GM21723 (cell line): ENCODE data around the gene CD44.

ENCODE experiments used
- ATAC-seq: cut with Tn5 transposase; IDR thresholded peaks from one replicate; pipeline ENCODE4 v1.9.1; 2021; ENCODE audit warnings: mild to moderate bottlenecking, moderate library complexity; ENCODE audit not compliant: unreplicated experiment

CD44 gene

DNA sequence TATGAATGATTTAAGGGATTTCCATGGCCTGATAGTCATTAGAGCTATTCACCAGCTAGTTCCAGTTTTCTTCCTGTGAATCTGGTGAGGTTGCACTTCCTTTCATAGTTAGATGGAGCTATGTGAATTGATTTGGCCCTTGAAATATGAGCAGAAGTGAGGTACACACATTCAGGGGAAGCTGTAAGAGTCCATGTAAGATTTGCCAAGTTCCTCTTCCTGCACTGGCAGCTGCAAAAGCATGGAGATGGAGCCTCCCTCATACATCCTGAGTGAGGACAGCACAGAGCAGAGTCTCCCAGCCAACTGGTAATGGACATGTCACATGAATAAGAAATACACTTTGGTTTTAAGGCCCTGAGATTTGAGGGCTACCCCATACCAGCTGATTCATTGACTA is 111.7 kb downstream of the CD44 start:
- ATAC-seq = no peak

- no peak for ATAC-seq
These were observed 114.3 kb downstream of the CD44 start for GRCh38 chr11:35253237-35253636.

DNA sequence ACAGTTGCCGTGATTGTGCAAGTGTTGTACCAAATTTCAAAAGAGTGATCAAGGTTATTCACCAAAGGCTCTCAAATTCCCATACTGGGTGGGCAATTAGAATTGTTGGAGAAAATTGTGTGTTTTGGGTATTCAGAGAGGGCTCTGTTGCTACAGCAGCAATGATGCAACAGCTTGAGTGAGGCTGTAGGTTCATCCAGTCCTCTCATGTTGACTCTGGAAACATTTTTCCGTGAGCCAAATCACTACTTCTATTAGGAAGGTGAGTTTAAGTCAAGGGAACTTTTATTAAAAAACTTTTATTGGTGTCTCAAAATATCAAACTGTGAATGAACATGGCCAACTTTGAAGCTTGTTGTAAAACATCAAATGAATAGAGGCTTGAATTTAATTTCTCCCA is 116.5 kb downstream of the CD44 start:
- no peak for ATAC-seq

- ATAC-seq = no peak
These were observed 117.3 kb downstream of the CD44 start for GRCh38 chr11:35256296-35256695.

GRCh38 chr11:35257281-35257680 is 118.3 kb downstream of the CD44 start:
- peak; percentile 99 for ATAC-seq

GRCh38 chr11:35259529-35259928 is 120.6 kb downstream of the CD44 start:
- ATAC-seq = no peak

- ATAC-seq = no peak
These were observed 121.5 kb downstream of the CD44 start for GRCh38 chr11:35260342-35260985.

GRCh38 chr11:35261197-35261596 is 122.2 kb downstream of the CD44 start:
- ATAC-seq = no peak

DNA sequence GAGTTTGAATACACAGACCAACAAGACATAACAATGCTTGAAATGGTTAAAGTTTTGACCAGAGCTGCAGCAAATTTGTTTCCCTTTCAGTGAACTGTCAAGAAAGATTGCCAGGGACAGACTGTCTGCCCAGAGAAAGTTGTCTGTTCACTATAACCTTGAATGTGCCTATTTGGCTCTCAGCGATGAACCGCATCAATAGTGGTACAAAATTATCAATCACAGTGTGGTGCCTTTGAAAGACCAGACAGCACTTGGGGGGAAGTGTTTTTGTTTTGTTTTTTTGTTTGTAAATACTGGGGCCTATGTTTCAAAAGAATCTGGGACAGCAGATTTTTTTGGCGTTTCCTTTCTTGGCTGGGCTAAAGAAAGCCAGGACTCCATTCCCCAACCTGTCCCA is 123.1 kb downstream of the CD44 start:
- no peak for ATAC-seq

GRCh38 chr11:35262735-35263134 is 123.8 kb downstream of the CD44 start:
- no peak for ATAC-seq

DNA sequence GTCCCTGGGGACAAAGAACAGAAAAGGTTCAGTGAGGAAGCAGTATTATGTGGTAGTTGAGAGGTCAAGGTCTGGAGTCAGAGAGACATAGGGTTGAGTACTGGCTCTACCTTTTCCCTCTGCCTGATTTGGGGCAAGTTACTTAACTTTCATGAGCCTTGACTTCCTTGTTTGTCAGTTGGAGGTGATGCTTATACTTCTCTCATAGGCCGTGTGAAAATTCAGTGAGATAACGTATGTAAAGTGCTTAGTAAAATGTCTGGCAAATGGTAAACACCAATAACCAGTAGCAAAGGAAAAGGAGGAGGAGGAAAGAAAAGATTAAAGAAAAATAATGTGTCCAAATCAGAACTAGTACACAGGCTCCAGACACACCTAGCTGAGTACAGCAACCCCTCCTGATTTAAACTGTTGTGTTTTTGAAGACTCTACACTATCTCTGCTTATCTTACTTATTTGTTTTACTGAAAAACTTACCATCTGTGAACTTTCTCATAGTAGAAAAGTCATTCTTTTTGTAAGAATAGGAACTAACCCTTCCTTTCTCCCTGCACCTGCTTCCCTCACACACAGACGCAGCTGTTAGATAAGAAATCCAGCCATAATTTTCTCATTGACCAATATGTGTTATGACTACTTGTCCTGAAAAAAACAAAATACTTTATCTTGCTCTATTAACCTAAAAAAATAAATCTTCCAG is 126.9 kb downstream of the CD44 start:
- ATAC-seq = no peak

DNA sequence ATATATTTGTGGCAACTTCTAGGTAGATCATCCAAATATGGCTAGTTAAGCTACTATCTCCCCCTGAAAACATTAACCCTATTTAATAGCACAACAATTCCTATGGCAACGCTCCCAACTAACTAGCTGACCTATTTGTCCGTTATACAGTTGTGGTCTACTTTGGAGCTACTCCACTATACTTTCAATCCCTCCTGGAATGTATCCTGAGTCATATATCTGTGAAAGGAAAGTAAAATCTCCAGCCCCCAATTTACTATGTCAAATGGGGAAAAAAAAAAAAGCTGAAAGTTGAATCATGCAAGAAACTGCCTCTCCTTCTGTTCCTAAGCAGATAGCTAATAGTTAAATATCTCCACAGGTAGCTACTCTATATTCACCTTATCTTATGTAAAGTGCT is 128.5 kb downstream of the CD44 start:
- ATAC-seq = no peak

GRCh38 chr11:35270342-35270741 is 131.4 kb downstream of the CD44 start:
- no peak for ATAC-seq

GRCh38 chr11:35271031-35271430 is 132.1 kb downstream of the CD44 start:
- no peak for ATAC-seq

DNA sequence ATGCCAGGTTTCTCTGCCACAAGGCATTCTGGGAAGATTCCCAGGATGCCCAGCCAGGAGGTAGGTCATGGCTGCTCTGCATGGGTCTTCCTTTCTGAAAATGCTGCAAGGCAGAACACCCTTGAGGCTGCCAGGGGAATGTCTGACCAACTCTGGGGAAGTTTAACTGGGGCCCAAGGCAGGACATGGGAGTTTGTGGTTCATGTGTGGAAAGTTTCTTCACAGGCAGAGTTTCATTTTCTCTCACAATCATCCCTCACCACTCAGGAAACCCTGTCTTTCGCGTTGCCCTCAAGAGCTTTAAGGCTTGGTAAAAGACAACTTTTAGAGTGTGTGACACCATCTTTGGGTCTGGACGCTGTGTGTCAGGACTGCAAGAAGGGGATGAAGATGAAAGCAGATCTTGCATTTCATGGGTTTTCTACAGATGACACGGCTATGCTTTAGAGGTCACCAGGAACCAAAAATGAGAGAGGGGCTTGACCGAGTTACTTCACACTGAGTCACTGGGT is 133.5 kb downstream of the CD44 start:
- ATAC-seq = peak; percentile 92

DNA sequence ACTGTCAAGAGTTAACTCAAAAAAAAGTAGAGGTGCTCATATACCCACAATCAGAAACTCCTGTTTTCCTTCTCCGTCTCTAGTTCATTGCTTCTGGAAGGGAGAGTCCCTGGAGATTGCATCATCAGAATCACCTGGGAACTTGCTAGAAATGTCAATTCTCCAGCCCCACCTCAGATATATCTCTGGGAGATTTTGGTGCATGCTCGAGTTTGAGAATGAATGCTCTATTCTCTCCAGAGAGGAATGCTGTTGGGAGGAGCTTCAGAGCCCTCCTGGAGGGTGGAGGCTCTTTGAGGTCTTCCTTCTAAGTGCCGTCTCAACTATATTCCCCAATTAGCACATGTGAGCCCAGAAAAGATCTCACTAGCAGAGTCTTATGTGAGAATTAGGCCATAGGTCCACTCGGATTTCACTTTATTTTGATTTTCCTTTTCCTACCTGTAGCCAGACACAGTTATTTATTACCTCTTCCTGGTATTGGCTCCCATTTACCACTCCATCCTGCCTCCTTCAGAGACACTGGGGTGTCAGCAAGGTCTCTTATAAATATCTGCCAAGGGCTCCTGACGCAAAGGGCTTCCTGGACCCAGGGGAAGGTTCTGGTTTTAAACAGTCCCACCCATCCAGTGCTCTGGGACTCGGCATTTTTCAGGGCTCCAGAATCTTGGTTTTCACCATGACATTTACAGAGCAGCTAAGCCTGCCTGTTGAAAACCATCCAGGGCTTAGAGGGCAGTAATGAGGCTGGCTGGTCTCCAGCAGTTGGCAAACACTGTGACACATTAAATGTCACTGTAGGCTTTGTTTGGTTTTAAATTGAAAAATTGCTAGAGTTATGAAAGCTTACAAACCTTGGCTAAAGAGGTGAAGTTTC is 136.2 kb downstream of the CD44 start:
- no peak for ATAC-seq

DNA sequence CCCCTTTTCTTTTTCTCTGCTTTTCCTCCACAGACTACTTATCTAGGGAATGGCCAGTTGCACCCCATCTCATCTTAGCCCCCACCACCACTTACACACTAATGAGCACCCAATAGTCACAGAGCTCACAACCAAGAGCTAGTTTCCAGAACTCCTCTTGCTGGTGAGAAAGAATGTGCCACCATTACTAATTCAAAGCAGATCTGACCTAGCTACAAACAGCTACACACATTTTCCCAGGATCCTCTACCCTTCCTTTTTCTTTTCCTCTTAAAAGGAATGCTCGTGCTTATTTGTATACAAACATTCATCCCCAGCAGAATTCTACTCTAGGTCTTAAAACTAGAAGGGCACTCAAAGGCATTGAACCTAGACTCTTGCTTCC is 136.8 kb downstream of the CD44 start:
- ATAC-seq = no peak

DNA sequence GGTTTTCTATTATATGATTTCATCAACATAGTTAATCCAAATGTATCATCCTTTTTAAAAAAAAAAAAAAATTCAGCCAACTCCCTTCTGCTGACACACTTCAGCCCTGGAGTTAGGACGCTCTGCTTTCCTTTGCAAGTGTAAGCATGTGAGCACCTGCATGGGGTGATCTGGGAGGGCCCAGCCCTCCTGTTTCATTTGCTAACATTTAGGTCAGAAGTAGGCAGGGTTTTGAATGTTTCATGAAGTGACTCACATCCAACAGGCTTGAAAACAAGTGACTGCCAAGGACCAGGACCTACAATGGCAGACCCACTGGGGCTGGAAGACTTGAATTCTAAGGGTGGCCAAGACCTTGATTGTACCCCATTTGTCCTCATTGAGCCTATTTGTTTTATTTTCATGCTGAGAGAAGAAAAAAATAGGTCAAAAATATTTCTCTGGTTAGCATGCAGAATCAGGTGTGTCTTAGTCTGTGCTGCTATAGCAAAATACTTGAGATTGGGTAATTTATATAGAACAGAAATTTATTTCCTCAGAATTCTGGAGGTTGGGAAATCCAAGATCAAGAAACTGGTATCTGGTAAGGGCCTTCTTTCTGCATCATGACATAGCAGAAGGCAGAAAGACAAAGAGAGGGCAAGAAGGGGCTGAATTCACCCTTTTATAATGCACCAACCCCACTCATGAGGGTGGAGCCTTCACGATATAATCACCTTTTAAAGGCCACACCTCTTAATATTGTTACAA is 137.6 kb downstream of the CD44 start:
- no peak for ATAC-seq

GRCh38 chr11:35277827-35278226 is 138.9 kb downstream of the CD44 start:
- no peak for ATAC-seq

DNA sequence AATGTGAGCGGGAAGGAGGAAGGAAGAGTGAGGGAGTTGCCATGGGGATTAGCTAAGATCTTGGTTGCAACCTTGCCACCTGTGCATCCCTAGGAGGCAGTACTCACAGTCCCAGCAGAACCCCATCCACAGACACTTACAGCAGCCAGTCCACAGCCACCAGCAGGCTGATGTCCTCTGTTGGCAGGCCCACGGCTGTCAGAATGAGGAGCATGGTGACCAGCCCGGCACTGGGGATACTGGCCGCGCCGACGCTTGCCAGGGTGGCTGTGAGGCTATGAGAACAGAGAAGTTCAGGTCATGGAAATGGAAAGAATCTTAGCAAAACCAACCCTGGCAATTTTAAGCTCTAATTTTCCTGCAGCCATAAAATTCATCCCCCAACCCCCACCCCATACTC is 141.8 kb downstream of the CD44 start:
- ATAC-seq = no peak

DNA sequence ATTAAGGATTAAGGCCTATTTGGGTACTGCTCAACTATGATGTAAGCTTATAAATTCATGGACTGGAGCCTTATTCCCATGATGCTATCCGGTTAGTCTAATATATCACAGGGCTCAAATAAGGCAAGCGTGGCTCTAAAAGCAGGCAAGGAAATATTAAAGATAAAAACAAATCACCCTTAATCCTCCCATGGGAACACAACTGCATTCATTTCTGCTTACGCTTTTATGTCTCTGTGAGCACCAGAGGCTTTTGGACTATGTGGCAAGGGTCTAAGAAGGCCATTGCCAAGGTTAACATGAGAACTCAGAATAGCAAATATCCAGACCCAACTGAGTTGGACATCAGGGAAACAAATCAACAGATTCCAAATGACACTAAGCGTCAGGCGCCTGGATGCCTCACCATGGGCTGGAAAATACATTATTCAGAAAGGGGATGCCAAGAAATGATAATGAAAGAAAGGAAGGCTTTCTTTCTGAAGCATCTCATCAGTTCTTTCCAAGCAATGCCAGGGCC is 142.3 kb downstream of the CD44 start:
- no peak for ATAC-seq
